Glomerular visceral epithelial cell (primary cell): ENCODE measurements around the gene C22orf39.
A peak's percentile ranks its signal among the peaks of the same experiment; 100 is the strongest.

Source experiments
- DNase-seq: peaks from one replicate; pipeline ENCODE4 v3.0.0-alpha.2; 2016; ENCODE audit errors: extremely low spot score

The C22orf39 gene

DNA sequence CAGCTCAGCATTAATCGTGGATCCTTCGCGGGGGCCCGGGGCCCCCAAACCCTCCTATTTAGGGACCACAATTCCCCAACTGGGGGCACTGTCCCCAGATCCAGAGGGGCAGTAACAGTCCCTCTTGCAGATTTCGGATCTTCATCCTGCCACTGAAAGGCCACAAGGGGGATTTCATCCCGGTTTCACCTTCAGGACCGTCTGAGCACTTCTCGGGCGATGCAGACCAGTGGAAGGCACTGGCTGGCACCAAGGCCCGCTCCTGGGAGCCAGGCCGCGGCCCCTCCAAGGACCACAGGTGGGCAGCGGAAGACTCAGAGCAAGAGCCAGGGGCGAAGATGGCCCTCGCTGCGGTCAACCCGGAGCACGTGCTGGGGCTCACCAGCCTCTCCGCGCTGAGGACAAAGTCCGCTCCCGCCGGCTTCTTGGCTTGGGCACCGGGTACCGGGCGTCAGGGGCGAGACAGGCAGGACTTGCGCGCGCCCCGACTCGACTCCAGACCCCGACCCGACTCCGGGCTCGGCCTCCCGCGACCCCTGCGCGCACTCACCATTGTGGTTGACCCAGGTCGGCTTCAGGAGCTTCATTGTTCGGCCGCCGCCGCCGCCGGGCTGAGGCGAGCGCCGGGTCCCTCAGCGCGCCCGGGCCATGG, 16.5 kb downstream of the C22orf39 start:
- DNase-seq, result peak; percentile 27

GRCh38 chr22:19429950-19430889, 17.3 kb downstream of the C22orf39 start:
- peak; percentile 28 for DNase-seq

- DNase-seq, result no peak
These were observed 23.4 kb downstream of the C22orf39 start for GRCh38 chr22:19424186-19424500.

DNA sequence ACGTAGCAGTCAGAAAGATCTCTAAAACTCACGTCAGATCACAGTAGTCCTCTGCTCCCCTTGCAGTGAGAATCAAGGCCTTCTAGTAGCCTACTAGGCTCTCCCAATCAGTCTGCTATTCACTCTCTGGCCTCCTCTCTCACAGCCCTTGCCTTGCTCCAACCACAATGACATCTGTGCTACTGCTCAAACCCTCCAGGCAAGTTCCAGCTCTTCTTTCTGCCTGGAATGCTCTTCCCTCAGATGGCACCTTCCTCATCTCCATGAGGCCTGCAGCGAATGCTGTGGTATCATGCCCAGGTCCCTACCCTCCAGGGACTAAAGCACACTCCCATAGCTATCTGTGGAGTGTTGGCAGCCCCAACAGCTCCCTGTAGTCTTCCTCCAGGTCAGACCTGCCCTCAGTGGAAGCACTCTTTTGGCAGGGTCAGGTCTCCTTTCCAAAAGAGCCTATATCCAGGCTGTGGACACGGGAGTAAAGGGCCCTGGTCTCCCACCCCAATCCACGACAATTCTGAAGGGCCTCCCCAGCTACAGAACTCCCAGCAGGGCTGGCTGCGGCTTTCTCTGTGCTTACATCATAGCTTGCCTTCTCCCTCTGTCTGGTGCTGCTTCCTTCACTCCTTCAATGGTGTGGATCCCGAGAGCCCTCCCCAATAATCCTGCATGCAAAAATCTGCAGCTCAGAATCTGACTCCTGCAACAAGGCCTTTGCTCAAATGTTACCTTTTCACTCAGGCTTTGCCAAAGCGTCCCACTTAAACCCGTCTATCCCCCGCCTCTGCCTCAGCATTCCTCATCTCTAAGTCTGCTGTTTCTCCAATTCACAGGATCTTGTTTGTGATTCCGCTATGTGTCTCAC, 24.8 kb downstream of the C22orf39 start:
- DNase-seq, result no peak

GRCh38 chr22:19420321-19420720, 27.2 kb downstream of the C22orf39 start:
- no peak for DNase-seq

GRCh38 chr22:19419464-19420178, 27.9 kb downstream of the C22orf39 start:
- DNase-seq, result no peak

- no peak for DNase-seq
These were observed 28.4 kb downstream of the C22orf39 start for GRCh38 chr22:19419086-19419463.

DNA sequence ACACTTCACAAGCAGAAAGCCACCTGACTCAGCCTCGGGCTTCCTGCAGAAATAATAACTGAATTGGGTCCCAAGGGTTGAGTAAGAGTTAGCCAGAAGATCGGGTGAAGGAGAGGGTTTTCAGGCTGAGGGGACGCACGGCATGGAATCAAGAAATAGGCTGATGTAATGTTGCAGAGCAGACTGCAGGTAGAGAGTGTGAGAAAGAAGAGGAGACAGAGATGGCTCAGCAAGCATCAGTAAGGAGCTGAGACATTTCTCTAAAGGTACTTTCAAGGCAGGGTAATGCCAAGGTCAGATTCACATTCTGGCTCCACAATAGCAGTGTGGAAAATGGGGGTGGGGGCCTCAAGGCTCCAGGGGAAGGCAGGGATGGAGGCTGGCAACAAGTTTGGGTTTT, 34.6 kb downstream of the C22orf39 start:
- DNase-seq, result no peak

DNA sequence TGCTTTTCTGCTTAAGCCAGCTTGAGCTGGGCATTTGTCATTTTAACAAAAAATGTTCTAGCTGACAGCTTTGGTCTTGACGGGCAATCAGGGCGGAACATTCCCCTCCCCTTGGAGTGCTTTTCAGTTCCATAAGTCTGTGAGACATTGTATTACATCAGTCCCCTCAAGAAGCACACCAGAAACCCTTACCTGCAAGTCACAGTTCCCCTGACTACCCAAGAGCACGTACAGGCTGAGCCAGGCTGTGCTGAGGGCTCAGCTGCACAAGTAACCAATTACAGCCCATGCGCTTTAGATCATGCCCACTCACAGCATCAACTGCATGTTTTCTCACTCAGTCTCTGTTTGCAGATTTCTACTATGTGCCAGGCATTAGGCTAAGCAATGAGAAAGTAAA, 35.0 kb downstream of the C22orf39 start:
- no peak for DNase-seq

GRCh38 chr22:19411690-19412045, 35.8 kb downstream of the C22orf39 start:
- no peak for DNase-seq

DNA sequence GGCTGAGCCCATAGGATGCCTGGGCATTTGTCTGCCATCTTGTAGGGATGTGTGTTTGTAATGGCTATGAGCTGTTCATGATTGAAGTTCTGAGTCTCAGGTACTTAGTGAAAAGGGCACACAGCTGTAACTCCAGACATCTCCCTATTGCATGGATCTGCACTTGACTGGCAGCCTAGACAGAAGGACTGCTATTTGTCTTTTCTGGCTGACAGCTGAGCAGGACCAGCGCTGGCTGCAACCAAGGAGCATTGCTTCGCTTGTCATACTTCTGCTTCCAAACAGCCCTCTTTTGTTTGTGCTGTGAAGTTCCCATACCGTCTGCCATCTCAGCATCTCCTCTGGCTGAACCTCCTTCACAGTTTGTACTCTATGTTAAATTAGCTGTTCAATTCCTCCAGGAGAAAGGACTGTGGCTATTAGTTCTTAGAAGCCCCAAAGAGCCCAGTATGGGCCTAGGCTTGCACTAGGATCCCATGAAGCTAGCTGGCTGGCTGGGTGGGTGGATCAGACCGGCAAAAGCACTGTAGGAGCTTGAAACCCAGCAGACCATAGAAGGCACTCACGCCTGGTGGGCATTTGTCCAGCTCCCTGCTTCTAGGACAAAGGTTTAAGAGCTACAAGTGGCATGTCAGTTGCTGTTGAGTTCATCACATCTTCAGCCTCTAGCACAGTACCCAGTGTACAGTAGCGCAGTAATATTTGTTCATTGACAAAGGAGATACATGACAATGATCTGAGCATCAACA, 36.4 kb downstream of the C22orf39 start:
- no peak for DNase-seq

DNA sequence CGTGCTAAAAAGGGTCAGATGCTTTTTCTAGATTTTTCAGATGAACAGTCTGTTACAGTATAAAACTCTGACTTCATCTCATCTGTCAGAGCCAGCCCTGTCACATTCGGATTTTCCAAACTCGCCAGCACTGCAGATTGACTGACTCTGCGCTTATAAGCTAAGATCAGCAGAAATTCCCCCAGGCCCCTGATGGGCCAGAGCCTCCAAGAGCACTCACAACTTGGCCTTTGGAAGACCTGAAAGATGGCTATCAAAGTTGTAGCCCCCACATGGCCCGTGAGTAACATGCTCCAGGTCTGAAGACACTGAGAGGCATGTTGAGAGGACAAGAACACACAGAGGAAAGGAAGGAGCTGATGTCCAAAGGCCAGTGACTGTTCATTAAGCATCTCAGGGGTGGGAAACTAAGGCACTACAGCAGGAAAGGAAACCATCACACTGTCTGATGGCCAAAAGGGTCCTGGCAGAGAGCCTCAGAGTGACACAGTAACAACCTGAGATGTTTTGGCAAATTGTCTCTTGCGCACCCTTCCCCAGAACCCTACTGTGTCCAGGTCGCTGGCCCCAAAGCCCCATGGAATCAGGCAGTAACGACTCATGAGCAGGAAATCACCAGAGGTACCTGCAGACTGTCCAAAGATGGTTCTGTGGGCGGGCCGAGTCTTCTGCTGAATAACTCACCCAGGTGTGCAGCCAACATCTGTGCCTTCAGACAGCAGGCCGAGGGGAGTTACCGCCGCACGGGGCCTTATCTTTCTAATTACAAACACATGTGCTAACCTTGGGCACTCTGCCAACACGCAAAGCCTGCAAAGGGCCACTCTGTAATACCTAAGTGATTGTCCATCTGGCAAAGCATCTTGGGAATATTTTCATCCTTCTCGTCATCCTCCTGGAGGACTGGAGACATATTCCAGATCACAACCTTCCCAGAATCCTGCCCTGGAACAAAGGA, 39.6 kb downstream of the C22orf39 start:
- no peak for DNase-seq

GRCh38 chr22:19406846-19407245, 40.7 kb downstream of the C22orf39 start:
- no peak for DNase-seq

DNA sequence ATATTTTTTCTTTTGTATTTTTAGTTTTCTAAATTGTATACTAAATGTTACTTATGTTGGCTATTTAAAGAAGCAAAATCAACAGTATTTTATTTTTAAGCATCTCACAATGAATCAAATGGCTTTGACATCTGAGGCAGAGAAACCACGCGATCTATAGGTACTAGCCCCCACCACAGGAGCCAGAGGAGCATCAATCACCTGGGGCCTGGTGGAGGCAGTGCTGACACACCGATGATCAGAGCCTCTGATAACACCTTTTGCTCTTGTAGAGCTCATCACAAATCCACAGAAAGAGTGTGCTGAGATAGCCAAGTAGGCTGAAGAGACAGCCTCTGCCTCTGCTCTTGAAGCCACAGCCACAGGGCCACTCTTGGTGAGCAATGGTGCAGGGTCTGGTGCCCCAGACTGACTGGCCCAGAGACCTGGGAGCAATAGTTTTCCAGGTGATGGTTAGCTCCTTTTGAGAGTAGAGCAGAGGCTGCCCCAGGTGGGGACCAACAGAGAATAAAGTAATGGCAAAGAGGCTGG, 41.2 kb downstream of the C22orf39 start:
- no peak for DNase-seq

GRCh38 chr22:19405652-19406051, 41.9 kb downstream of the C22orf39 start:
- DNase-seq, result no peak

DNA sequence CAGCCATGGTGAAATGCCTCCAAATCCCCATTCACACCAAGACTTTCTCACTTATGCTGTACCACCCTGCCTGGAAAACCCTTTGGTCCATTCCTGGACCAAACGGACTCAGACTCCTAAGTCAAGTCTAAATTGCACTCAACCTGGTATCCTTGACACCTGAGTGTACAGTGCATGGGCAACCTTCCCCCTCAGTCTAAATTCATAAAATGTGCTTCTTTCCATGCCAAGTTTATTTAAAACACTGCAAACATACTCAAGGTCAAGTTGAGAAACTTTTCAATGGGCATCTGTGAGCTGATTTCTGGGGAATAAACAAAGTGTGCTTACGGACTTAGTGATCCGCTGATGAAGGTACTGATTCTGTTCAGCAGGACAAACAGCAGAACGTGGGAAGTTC, 42.4 kb downstream of the C22orf39 start:
- DNase-seq, result no peak

- DNase-seq, result no peak
These were observed 42.8 kb downstream of the C22orf39 start for GRCh38 chr22:19404676-19405075.

DNA sequence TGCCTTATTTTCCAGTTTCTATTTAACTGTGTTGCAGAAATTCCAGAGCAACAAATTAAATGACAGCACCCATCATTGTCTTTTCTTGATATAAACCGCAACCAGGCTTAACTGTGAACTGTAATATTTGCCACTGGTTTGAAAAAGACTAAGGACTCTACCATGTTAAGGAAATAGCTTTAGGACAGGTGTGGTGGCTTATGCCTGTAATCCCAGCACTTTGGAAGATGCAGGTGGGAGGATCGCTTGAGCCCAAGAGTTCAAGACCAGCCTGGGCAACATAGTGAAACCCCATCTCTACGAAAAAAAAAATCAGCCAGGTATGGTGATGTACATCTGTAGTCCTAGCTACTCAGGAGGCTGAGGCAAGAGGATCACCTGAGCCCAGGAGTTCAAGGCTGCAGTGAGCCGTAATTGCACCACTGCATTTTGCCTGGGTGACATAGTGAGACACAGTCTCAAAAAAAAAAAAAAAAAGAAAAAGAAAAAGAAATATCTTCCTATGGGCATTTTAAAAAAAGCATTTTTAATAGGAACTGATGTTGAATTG, 44.8 kb downstream of the C22orf39 start:
- no peak for DNase-seq

GRCh38 chr22:19401483-19401882, 46.0 kb downstream of the C22orf39 start:
- no peak for DNase-seq
